Measurements from ENCODE around the gene TMEM271. TPM values are rescaled to one million over a fixed set of nuclear protein-coding genes. Genes with fewer than 3 reads are reported as not detected.

The TMEM271 gene
- total and polyA plus RNA-seq, 2 donors (not counting 3 experiments of a cell fraction or from before 2014, with no cell fraction given): not detected

DNA sequence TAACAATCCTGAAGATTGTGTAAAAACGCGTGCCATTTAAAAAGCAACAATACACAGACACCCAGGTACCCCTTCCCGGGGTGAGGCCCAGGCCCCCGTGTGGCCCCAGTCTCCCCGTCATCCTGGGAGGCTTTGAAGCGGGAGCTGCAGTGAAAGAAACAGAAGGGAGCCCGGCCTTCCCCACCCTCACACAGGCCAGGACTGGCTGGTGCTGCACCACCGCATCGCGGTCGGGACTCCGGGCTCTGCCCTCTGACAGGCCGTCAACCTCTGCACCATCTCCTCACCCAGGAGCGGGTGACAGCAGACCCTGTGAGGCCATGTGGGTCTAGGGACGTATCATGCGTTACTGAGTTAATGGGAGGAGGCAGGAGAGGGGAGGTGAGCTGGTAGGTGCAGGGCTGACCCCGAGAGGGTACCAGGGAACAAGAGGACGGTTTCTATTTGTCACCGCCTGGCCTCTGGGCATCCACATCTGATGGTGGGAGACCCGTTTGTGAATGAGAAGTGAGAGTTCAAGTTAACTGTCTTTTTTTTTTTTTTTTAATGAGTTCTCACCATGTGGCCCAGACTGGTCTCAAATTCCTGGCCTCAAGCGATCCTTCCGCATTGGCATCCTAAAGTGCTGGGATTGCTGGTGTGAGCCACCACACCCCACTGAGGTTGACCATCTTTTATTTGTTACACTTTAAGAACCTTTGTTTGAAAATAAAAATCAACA is 49.7 kb downstream of the TMEM271 start:
- TF ChIP-seq EZH2 (IDR thresholded peaks at IDR 0.05; ENCODE audit: borderline replicate concordance, low read depth, low read length, severe bottlenecking) (no peak), MYC (IDR thresholded peaks at IDR 0.05; ENCODE audit: low read depth, low read length) (no peak), POLR2A (IDR thresholded peaks at IDR 0.05; ENCODE audit: low read depth, low read length) (no peak), POLR2AphosphoS5 (IDR thresholded peaks at IDR 0.05; ENCODE audit: insufficient read depth, low read depth, low read length) (no peak), MAX (IDR thresholded peaks at IDR 0.05; ENCODE audit: insufficient read depth, insufficient read length) (no peak), FOS (IDR thresholded peaks at IDR 0.05; ENCODE audit: borderline replicate concordance, insufficient read depth, low read length) (no peak), JUN (IDR thresholded peaks at IDR 0.05; ENCODE audit: borderline replicate concordance, insufficient read depth, insufficient read length, low read depth) (no peak)
- TF ChIP-seq, protein P1, sequence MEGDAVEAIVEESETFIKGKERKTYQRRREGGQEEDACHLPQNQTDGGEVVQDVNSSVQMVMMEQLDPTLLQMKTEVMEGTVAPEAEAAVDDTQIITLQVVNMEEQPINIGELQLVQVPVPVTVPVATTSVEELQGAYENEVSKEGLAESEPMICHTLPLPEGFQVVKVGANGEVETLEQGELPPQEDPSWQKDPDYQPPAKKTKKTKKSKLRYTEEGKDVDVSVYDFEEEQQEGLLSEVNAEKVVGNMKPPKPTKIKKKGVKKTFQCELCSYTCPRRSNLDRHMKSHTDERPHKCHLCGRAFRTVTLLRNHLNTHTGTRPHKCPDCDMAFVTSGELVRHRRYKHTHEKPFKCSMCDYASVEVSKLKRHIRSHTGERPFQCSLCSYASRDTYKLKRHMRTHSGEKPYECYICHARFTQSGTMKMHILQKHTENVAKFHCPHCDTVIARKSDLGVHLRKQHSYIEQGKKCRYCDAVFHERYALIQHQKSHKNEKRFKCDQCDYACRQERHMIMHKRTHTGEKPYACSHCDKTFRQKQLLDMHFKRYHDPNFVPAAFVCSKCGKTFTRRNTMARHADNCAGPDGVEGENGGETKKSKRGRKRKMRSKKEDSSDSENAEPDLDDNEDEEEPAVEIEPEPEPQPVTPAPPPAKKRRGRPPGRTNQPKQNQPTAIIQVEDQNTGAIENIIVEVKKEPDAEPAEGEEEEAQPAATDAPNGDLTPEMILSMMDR (IDR thresholded peaks at IDR 0.05; ENCODE audit: extremely low read depth in 1 of 2, insufficient read depth in 1 of 2, low read depth in 1 of 2, low read length in 2 of 2): no peak
- ChIA-PET CTCF (no interaction called here), POLR2A (interaction anchor here (0.7 kb wide), 1 partner anchor 222 kb away, joined by 4 read pairs; no protein-coding TSS in a partner anchor)

More for the DNA sequence above, 49.7 kb downstream of the TMEM271 start:
- intact Hi-C loops (cut with micrococcal nuclease): no loop called here
- H3K4me3 ChIP-seq (replicated peaks in 1 of 3; ENCODE audit: insufficient read depth in 1 of 3, low read depth in 1 of 3, low read length in 3 of 3): no peak overlapping the region
- H4K20me1 ChIP-seq (replicated peaks; ENCODE audit: control insufficient read depth, extremely low read depth, insufficient read depth, low read length): no peaks in the 10 kb centered on the region
- FAIRE-seq: no peak
- H3K27me3 ChIP-seq (ENCODE audit: control insufficient read depth in 2 of 2, insufficient read depth in 2 of 2, low read length in 2 of 2): no peaks in the 10 kb centered on the region
- H3K4me1 ChIP-seq (ENCODE audit: control insufficient read depth, extremely low read depth, insufficient read depth, low read length): no peaks in the 10 kb centered on the region
- no peak overlapping the region for H2AFZ ChIP-seq (ENCODE audit: low read depth, low read length)
- no peak overlapping the region for H3K27ac ChIP-seq (ENCODE audit: insufficient read depth, low read depth, low read length)
- no TSS peak for BruUV-seq (replicated peaks)
- dilution Hi-C loops (cut with MboI; ENCODE audit: extremely low pct_ligation_motif_present, low sequenced_read_pairs): no loop called here
- no peak overlapping the region for H3K9ac ChIP-seq (replicated peaks; ENCODE audit: extremely low read depth, insufficient read depth, low read length)
- H3K79me2 ChIP-seq (ENCODE audit: control insufficient read depth, insufficient read depth, low read length): no peaks in the 10 kb centered on the region
- H3K36me3 ChIP-seq (ENCODE audit: control insufficient read depth in 2 of 2, extremely low read depth in 1 of 2, insufficient read depth in 2 of 2, low read length in 2 of 2): peaks cover 2 to 30% of the 10 kb centered on the region in 2 experiments
- H3K9me1 ChIP-seq (replicated peaks; ENCODE audit: control insufficient read depth, extremely low read depth, insufficient read depth, low read length): no peaks in the 10 kb centered on the region
- H3K9me3 ChIP-seq (replicated peaks; ENCODE audit: control insufficient read depth, insufficient read depth, low read length): no peaks in the 10 kb centered on the region
- no peak overlapping the region for H3K4me2 ChIP-seq (ENCODE audit: insufficient read depth, low read length)
- no peak for DNase-seq (ENCODE audit: low read depth, low spot score)

Data from endothelial cell of umbilical vein (primary cell).